GM23338 (cell line): Measurements from ENCODE around the gene PPFIA4.

Source experiments
- CTCF ChIP-seq, 2 experiments: fragments of 200-600 bp in 1 of 2; sonication (generic) in 1 of 2; conservative IDR thresholded peaks; 2 replicates each; pipeline versions ENCODE4 v1.5.1 to v1.6.1; 2016 to 2017; ENCODE audit warnings: antibody characterized with exemption in 2 of 2, low read depth in 2 of 2, mild to moderate bottlenecking in 2 of 2, moderate library complexity in 1 of 2
- EZH2 ChIP-seq: fragments of 200-600 bp; sonication (generic); IDR thresholded peaks from one replicate; pipeline ENCODE4 v1.8.0; 2017; ENCODE audit warnings: antibody characterized with exemption, mild to moderate bottlenecking, low read depth; ENCODE audit not compliant: unreplicated experiment
- POLR2AphosphoS5 ChIP-seq: IDR thresholded peaks from 2 replicates; pipeline ENCODE4 v1.6.1; 2016; ENCODE audit warnings: antibody characterized with exemption, low read depth
- REST ChIP-seq: IDR thresholded peaks from one replicate; pipeline ENCODE4 v1.6.1; 2018; ENCODE audit warnings: antibody characterized with exemption; ENCODE audit not compliant: unreplicated experiment
- STAT1 ChIP-seq: IDR thresholded peaks from one replicate; pipeline ENCODE4 v1.6.1; 2016; ENCODE audit warnings: antibody characterized with exemption; ENCODE audit not compliant: unreplicated experiment
- ZNF462 ChIP-seq: fragments of 250-450 bp; sonication (Bioruptor Pico); IDR thresholded peaks from 2 replicates; pipeline ENCODE4 v1.5.0; 2020; ENCODE audit warnings: mild to moderate bottlenecking, moderate library complexity

GRCh38 chr1:202994756-202995155 is 31.5 kb upstream of the PPFIA4 start:
- TF ChIP-seq POLR2AphosphoS5, result no peak
- no peak for TF ChIP-seq CTCF (conservative IDR thresholded peaks at IDR 0.05; ENCODE audit: low read depth in 2 of 2)
- no peak for TF ChIP-seq EZH2
- TF ChIP-seq REST, result no peak
- no peak for TF ChIP-seq STAT1
- no peak for TF ChIP-seq ZNF462
